ENCODE data around the gene WFDC1. TPM values are rescaled to one million over a fixed set of nuclear protein-coding genes. Genes with fewer than 3 reads are reported as not detected.

The WFDC1 gene
- total and polyA plus RNA-seq, 4 donors: 3.8 to 10.4 (median 9.2) TPM

- 98% methylated on average over 5 of the region's 5 CpGs for WGBS (ENCODE audit: insufficient coverage)
- no peak for DNase-seq (ENCODE audit: low read depth in 4 of 6, low spot score in 6 of 6)
- Histone ChIP-seq H3K4me3 (ENCODE audit: low read depth, low read length) (no peak overlapping the region), H3K36me3 (ENCODE audit: control insufficient read depth, insufficient read depth, low read length) (no peaks in the 10 kb centered on the region), H3K4me1 (ENCODE audit: control insufficient read depth, insufficient read depth, low read length) (peaks cover 25% of the 10 kb centered on the region), H3K27me3 (ENCODE audit: control insufficient read depth, insufficient read depth, low read length) (peaks cover 3% of the 10 kb centered on the region), H3K27ac (ENCODE audit: low read depth, low read length) (no peak overlapping the region), H3K9me3 (ENCODE audit: control insufficient read depth, insufficient read depth, low read length) (no peaks in the 10 kb centered on the region)
Observed at GRCh38 chr16:84293406-84293805, 1.3 kb upstream of the WFDC1 start.

GRCh38 chr16:84294117-84294516 is 561 bp upstream of the WFDC1 start:
- no peak for DNase-seq (ENCODE audit: low read depth in 4 of 6, low spot score in 6 of 6)
- H3K9me3 ChIP-seq (ENCODE audit: control insufficient read depth, insufficient read depth, low read length): no peaks in the 10 kb centered on the region
- H3K36me3 ChIP-seq (ENCODE audit: control insufficient read depth, insufficient read depth, low read length): no peaks in the 10 kb centered on the region
- peaks cover 3% of the 10 kb centered on the region for H3K27me3 ChIP-seq (ENCODE audit: control insufficient read depth, insufficient read depth, low read length)
- no peak overlapping the region for H3K27ac ChIP-seq (ENCODE audit: low read depth, low read length)
- WGBS (ENCODE audit: insufficient coverage): 67% methylated on average over 9 of the region's 10 CpGs
- no peak overlapping the region for H3K4me3 ChIP-seq (ENCODE audit: low read depth, low read length)
- peaks cover 25% of the 10 kb centered on the region for H3K4me1 ChIP-seq (ENCODE audit: control insufficient read depth, insufficient read depth, low read length)

- H3K9me3 ChIP-seq (ENCODE audit: control insufficient read depth, insufficient read depth, low read length): no peaks in the 10 kb centered on the region
- H3K27me3 ChIP-seq (ENCODE audit: control insufficient read depth, insufficient read depth, low read length): peaks cover 3% of the 10 kb centered on the region
- 44% methylated on average over 8 of the region's 14 CpGs for WGBS (ENCODE audit: insufficient coverage)
- H3K36me3 ChIP-seq (ENCODE audit: control insufficient read depth, insufficient read depth, low read length): no peaks in the 10 kb centered on the region
- DNase-seq (ENCODE audit: low read depth in 4 of 6, low spot score in 6 of 6): no peak
- no peak overlapping the region for H3K27ac ChIP-seq (ENCODE audit: low read depth, low read length)
- peaks cover 35% of the 10 kb centered on the region for H3K4me1 ChIP-seq (ENCODE audit: control insufficient read depth, insufficient read depth, low read length)
- no peak overlapping the region for H3K4me3 ChIP-seq (ENCODE audit: low read depth, low read length)
Observed at GRCh38 chr16:84295203-84295860, 654 bp downstream of the WFDC1 start.

- H3K4me3 ChIP-seq (ENCODE audit: low read depth, low read length): no peak overlapping the region
- no peaks in the 10 kb centered on the region for H3K36me3 ChIP-seq (ENCODE audit: control insufficient read depth, insufficient read depth, low read length)
- no peak for DNase-seq (ENCODE audit: low read depth in 4 of 6, low spot score in 6 of 6)
- H3K27me3 ChIP-seq (ENCODE audit: control insufficient read depth, insufficient read depth, low read length): peaks cover 7% of the 10 kb centered on the region
- no peak overlapping the region for H3K27ac ChIP-seq (ENCODE audit: low read depth, low read length)
- H3K4me1 ChIP-seq (ENCODE audit: control insufficient read depth, insufficient read depth, low read length): peaks cover 35% of the 10 kb centered on the region
- WGBS (ENCODE audit: insufficient coverage): 78% methylated on average over 6 of the region's 13 CpGs
- H3K9me3 ChIP-seq (ENCODE audit: control insufficient read depth, insufficient read depth, low read length): no peaks in the 10 kb centered on the region
Observed at GRCh38 chr16:84298376-84298899, 3.8 kb downstream of the WFDC1 start.

GRCh38 chr16:84299734-84300440 is 5.2 kb downstream of the WFDC1 start:
- H3K4me3 ChIP-seq (ENCODE audit: low read depth, low read length): no peak overlapping the region
- H3K27me3 ChIP-seq (ENCODE audit: control insufficient read depth, insufficient read depth, low read length): peaks cover 4% of the 10 kb centered on the region
- H3K4me1 ChIP-seq (ENCODE audit: control insufficient read depth, insufficient read depth, low read length): peaks cover 24% of the 10 kb centered on the region
- H3K9me3 ChIP-seq (ENCODE audit: control insufficient read depth, insufficient read depth, low read length): no peaks in the 10 kb centered on the region
- no peak overlapping the region for H3K27ac ChIP-seq (ENCODE audit: low read depth, low read length)
- 57% methylated on average over 6 of the region's 7 CpGs for WGBS (ENCODE audit: insufficient coverage)
- no peak for DNase-seq (ENCODE audit: low read depth in 4 of 6, low spot score in 6 of 6)
- H3K36me3 ChIP-seq (ENCODE audit: control insufficient read depth, insufficient read depth, low read length): no peaks in the 10 kb centered on the region

GRCh38 chr16:84302111-84302954 is 7.7 kb downstream of the WFDC1 start:
- no peak overlapping the region for H3K27ac ChIP-seq (ENCODE audit: low read depth, low read length)
- H3K4me3 ChIP-seq (ENCODE audit: low read depth, low read length): no peak overlapping the region
- no peak for DNase-seq (ENCODE audit: low read depth in 4 of 6, low spot score in 6 of 6)
- 55% methylated on average over 12 of the region's 28 CpGs for WGBS (ENCODE audit: insufficient coverage)
- peaks cover 20% of the 10 kb centered on the region for H3K4me1 ChIP-seq (ENCODE audit: control insufficient read depth, insufficient read depth, low read length)
- H3K36me3 ChIP-seq (ENCODE audit: control insufficient read depth, insufficient read depth, low read length): no peaks in the 10 kb centered on the region
- peaks cover 4% of the 10 kb centered on the region for H3K27me3 ChIP-seq (ENCODE audit: control insufficient read depth, insufficient read depth, low read length)
- H3K9me3 ChIP-seq (ENCODE audit: control insufficient read depth, insufficient read depth, low read length): no peaks in the 10 kb centered on the region

GRCh38 chr16:84303023-84303422 is 8.3 kb downstream of the WFDC1 start:
- Histone ChIP-seq H3K27ac (ENCODE audit: low read depth, low read length) (no peak overlapping the region), H3K4me3 (ENCODE audit: low read depth, low read length) (no peak overlapping the region), H3K9me3 (ENCODE audit: control insufficient read depth, insufficient read depth, low read length) (no peaks in the 10 kb centered on the region), H3K36me3 (ENCODE audit: control insufficient read depth, insufficient read depth, low read length) (no peaks in the 10 kb centered on the region), H3K4me1 (ENCODE audit: control insufficient read depth, insufficient read depth, low read length) (peaks cover 22% of the 10 kb centered on the region), H3K27me3 (ENCODE audit: control insufficient read depth, insufficient read depth, low read length) (peaks cover 4% of the 10 kb centered on the region)
- no peak for DNase-seq (ENCODE audit: low read depth in 4 of 6, low spot score in 6 of 6)
- WGBS (ENCODE audit: insufficient coverage): 66% methylated on average over 7 of the region's 8 CpGs

GRCh38 chr16:84303516-84303915 is 8.8 kb downstream of the WFDC1 start:
- no peak for DNase-seq (ENCODE audit: low read depth in 4 of 6, low spot score in 6 of 6)
- Histone ChIP-seq H3K36me3 (ENCODE audit: control insufficient read depth, insufficient read depth, low read length) (no peaks in the 10 kb centered on the region), H3K27ac (ENCODE audit: low read depth, low read length) (no peak overlapping the region), H3K9me3 (ENCODE audit: control insufficient read depth, insufficient read depth, low read length) (no peaks in the 10 kb centered on the region), H3K4me1 (ENCODE audit: control insufficient read depth, insufficient read depth, low read length) (peaks cover 26% of the 10 kb centered on the region), H3K27me3 (ENCODE audit: control insufficient read depth, insufficient read depth, low read length) (peaks cover 4% of the 10 kb centered on the region), H3K4me3 (ENCODE audit: low read depth, low read length) (no peak overlapping the region)
- no CpG with 5 or more reads among the region's 7 CpGs for WGBS (ENCODE audit: insufficient coverage)

GRCh38 chr16:84306564-84306963 is 11.9 kb downstream of the WFDC1 start:
- no peak overlapping the region for H3K27ac ChIP-seq (ENCODE audit: low read depth, low read length)
- peaks cover 4% of the 10 kb centered on the region for H3K27me3 ChIP-seq (ENCODE audit: control insufficient read depth, insufficient read depth, low read length)
- H3K4me1 ChIP-seq (ENCODE audit: control insufficient read depth, insufficient read depth, low read length): peaks cover 16% of the 10 kb centered on the region
- no peak for DNase-seq (ENCODE audit: low read depth in 4 of 6, low spot score in 6 of 6)
- H3K36me3 ChIP-seq (ENCODE audit: control insufficient read depth, insufficient read depth, low read length): no peaks in the 10 kb centered on the region
- WGBS (ENCODE audit: insufficient coverage): 100% methylated on average over 2 of the region's 3 CpGs
- H3K9me3 ChIP-seq (ENCODE audit: control insufficient read depth, insufficient read depth, low read length): no peaks in the 10 kb centered on the region
- H3K4me3 ChIP-seq (ENCODE audit: low read depth, low read length): no peak overlapping the region

All from spinal cord (tissue), 10 donors.